GM21737 (cell line): ENCODE data around the gene NNMT.

Experiments
- ATAC-seq: cut with Tn5 transposase; IDR thresholded peaks from one replicate; pipeline ENCODE4 v1.9.1; 2021; ENCODE audit warnings: mild to moderate bottlenecking, moderate library complexity; ENCODE audit not compliant: unreplicated experiment

NNMT gene

GRCh38 chr11:114343020-114343419 is 46.8 kb downstream of the NNMT start:
- ATAC-seq, result no peak

- ATAC-seq, result no peak
These were observed 47.3 kb downstream of the NNMT start for GRCh38 chr11:114343493-114343892.

GRCh38 chr11:114344494-114344893 is 48.3 kb downstream of the NNMT start:
- ATAC-seq, result no peak

- no peak for ATAC-seq
These were observed 49.5 kb downstream of the NNMT start for GRCh38 chr11:114345575-114346222.

- ATAC-seq, result no peak
These were observed 50.5 kb downstream of the NNMT start for GRCh38 chr11:114346709-114347141.

- ATAC-seq, result no peak
These were observed 52.3 kb downstream of the NNMT start for GRCh38 chr11:114348200-114349191.

GRCh38 chr11:114350022-114350421 is 53.8 kb downstream of the NNMT start:
- ATAC-seq, result no peak

GRCh38 chr11:114353443-114353842 is 57.2 kb downstream of the NNMT start:
- ATAC-seq, result no peak

GRCh38 chr11:114354076-114354475 is 57.9 kb downstream of the NNMT start:
- ATAC-seq, result no peak

GRCh38 chr11:114358716-114359115 is 62.5 kb downstream of the NNMT start:
- ATAC-seq, result no peak

- ATAC-seq, result no peak
These were observed 63.1 kb downstream of the NNMT start for GRCh38 chr11:114359342-114359741.

- ATAC-seq, result no peak
These were observed 66.1 kb downstream of the NNMT start for GRCh38 chr11:114362326-114362725.

GRCh38 chr11:114362958-114363357 is 66.8 kb downstream of the NNMT start:
- ATAC-seq, result no peak
